ENCODE measurements around the gene MLN.

DNA sequence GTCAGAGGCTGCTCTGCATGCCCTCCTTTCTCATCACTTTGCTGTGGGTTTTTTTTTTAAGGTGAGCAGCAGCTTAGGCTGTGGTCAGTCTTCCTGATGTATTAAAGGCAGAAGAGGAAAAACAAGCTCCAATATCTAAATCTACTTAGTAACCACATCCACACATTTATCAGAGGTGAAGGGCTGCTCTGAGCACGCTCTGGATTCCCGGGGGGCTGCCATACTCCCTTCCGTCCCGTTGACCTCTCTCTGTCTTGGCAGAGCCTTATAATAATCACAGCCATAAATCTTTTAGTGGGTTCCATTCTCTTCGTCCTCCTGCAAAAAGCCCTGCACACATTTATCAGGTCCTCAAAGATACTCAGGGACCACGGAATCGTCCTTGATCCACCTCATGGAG, 12.2 kb downstream of the MLN start:
- TF ChIP-seq, protein P1, sequence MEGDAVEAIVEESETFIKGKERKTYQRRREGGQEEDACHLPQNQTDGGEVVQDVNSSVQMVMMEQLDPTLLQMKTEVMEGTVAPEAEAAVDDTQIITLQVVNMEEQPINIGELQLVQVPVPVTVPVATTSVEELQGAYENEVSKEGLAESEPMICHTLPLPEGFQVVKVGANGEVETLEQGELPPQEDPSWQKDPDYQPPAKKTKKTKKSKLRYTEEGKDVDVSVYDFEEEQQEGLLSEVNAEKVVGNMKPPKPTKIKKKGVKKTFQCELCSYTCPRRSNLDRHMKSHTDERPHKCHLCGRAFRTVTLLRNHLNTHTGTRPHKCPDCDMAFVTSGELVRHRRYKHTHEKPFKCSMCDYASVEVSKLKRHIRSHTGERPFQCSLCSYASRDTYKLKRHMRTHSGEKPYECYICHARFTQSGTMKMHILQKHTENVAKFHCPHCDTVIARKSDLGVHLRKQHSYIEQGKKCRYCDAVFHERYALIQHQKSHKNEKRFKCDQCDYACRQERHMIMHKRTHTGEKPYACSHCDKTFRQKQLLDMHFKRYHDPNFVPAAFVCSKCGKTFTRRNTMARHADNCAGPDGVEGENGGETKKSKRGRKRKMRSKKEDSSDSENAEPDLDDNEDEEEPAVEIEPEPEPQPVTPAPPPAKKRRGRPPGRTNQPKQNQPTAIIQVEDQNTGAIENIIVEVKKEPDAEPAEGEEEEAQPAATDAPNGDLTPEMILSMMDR (conservative IDR thresholded peaks at IDR 0.05), result no peak
- no peak for TF ChIP-seq ZFX (IDR thresholded peaks at IDR 0.05)
